Endometrium (tissue), 2 donors: Measurements from ENCODE around the gene PDCD1LG2.

Experiments used
- FAIRE-seq: peaks from 2 replicates; lab custom pipeline; 2012; peaks lifted over from hg19 to GRCh38; lab: Jason Lieb, UNC
- donor health status: control.
- donor health status: control.

Gene PDCD1LG2

GRCh38 chr9:5531101-5531882, 21.0 kb downstream of the PDCD1LG2 start:
- FAIRE-seq: no peak

DNA sequence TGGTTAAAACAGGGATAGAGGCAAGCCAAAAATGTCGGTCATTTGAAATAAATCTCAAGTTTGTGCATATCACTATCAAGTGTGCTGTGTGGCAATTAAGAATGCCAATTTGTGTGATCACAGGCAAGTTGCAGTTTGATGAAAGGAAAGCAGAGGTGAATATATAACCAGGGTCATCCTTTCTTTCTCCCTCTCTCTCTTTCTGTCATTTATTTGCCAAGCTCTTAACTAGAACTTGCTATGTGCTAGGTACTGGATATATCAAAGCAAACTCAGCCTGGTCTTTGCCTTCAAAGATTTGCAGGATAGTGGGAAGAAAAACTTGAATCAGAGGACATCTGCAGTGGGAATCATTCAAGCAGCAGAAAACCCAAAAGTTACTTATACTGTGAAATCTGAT, 22.0 kb downstream of the PDCD1LG2 start:
- FAIRE-seq: no peak

GRCh38 chr9:5532790-5533189, 22.5 kb downstream of the PDCD1LG2 start:
- no peak for FAIRE-seq

- no peak for FAIRE-seq
These were observed 26.4 kb downstream of the PDCD1LG2 start for GRCh38 chr9:5536684-5537083.

- no peak for FAIRE-seq
These were observed 33.8 kb downstream of the PDCD1LG2 start for GRCh38 chr9:5543875-5544702.

DNA sequence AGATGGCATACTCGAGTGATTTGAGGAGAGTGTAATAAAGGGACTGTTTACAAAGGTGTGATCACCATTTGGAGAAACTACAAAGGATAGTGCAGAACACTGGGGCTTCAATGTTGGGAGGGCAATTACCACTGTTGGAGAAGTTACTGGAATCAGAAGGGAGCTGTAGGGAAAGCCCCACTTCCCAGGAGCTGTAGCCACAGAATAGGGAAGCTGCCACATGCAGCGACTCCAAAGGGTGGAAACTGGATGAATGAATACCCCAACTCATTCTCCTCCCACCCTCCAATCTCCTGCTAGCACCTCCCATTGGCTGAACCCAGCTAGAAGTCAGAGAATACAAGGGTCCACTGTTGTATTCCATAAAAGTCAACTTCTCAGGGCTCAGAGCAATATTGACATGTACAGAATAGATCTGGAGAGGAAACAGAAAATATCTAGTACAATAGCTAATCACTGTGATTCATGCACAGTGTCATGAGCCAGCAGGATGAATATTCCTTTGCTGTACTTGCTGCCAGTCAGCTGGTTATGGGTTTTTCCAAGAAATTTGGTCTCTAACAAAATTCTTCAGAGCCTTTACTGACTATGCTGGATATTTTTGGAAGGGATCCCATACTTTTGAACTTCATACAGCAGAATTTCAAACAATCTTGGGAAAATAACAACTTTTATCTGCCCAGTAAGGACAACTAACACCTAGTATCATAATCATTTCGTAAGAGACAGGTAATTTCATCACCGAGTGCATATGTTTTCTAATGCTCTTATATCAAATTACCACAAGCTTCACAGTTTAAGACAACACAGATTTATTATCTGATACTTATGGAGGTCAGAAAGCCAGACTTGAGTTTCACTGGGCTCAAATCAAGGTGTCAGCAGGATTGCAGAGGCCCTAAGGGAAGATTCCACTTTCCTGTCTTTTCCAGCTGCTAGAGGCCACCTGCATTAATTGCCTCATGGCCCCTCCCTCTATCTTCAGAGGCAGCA, 39.6 kb downstream of the PDCD1LG2 start:
- no peak for FAIRE-seq

GRCh38 chr9:5551368-5552150, 41.2 kb downstream of the PDCD1LG2 start:
- FAIRE-seq: no peak

- FAIRE-seq: no peak
These were observed 42.0 kb downstream of the PDCD1LG2 start for GRCh38 chr9:5552301-5552700.

DNA sequence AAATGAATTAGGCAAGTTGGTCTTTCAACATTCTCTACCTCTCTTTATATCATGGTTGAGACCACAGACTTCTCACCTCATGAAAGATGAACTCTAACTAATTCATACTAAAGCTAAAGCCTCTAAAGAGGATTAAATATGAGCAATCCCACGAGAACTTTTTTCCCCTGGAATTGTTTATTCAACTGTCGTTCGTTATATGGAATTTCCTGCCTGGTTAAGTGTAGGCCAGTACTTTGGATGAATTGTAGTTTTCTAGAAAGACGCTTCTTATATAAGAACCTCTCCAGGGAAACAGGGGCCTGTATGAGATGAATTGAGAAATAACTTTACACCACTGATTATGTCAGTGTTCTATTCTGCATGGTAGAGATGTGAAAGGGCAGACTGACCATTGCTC, 42.9 kb downstream of the PDCD1LG2 start:
- no peak for FAIRE-seq

DNA sequence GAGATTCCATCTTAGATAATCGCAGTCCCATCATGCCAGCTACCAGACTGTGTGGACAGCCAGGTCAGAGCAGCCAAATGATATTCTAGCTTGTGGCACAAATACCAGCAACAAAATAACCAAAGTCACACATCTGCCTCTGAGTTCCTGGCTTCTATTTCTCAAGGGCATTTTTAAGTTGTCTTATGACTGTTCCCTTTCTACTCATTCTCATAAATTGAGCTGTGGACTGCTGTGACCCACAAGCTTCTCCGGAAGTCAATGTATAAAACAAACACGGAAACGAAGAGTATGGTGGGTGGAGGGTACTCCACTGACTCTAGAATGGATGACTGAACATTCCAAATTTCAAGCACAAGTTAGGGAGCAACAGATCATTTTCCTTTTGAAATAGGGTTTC, 43.9 kb downstream of the PDCD1LG2 start:
- FAIRE-seq: no peak

- FAIRE-seq: no peak
These were observed 45.9 kb downstream of the PDCD1LG2 start for GRCh38 chr9:5556101-5556705.

GRCh38 chr9:5557606-5558587, 47.6 kb downstream of the PDCD1LG2 start:
- no peak for FAIRE-seq

DNA sequence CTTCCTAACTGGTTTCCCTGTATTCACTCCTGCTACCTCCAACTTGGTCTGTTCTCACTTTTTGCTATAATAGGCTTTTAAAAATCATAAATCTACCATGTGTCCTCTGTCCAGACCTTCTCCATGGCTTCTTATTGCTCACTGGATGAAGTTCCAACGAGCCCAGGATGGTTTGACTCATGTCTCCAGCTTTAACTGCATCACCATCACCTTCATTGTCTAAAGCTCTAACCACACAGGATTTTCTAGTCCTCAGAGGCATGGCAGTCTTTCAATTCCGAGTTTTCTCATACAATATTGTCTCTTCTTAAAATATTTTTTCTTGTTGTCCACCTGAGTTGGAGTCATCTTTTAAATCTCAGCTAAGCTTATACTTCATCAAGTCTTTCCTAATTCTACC, 49.3 kb downstream of the PDCD1LG2 start:
- no peak for FAIRE-seq

DNA sequence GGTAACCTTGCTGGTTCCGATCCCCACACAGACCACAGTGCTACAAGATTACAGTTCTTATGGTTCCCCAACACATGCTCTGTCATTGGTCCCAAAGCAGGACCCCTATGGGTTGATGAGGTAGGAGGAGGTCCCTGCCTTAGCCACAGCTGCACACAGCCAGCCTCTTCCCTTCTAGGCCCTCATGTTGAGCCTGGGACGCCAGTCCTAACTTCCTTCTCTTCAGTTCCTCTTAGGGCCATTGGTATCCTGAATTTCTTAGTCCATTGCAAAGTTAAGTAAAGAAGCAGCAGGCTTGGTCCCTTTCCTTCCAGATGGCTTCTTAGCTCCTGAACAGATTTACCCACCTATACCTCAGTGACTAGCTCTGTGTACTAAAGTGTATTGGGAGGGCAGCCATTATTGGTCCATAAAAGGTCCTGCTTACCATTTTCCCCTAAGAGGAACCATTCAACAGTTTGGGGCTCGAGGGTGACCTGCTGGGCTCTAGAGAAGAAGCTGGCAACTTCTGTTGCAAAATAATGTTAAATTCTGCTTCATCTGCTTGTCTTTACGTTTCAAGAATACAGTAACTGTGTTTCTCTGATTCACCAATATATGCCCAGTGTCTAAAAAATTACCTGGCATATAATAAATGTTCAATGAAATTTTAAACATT, 50.2 kb downstream of the PDCD1LG2 start:
- no peak for FAIRE-seq

GRCh38 chr9:5561828-5562488, 51.6 kb downstream of the PDCD1LG2 start:
- no peak for FAIRE-seq

DNA sequence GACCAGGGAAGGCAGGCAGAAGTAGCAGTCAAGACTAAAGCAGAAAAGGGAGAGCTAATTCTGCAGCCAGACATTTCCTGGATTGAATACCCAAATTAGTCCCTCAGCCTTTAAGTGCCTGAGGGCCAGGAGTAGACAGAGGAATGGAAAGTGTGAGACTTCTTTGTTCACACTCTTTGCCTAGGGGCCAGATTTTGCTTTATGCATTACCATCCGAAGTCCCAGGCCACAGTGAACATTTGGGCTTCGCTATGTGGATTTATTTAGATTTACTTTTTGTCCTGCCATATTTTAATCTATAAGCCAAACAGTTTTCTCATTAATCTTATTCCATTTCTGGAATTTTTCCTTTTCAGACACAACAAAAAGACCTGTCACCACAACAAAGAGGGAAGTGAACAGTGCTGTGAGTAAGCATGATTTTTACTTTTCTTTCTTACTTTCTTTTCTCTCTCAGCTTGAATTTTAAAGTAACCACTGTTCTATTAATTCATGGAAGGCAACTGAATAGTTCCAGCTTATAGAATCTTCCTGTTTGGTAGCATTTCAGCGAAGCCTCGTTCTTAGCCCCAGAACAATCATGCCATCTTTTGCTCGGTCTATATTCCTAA, 52.6 kb downstream of the PDCD1LG2 start:
- FAIRE-seq: no peak

- FAIRE-seq: no peak
These were observed 53.1 kb downstream of the PDCD1LG2 start for GRCh38 chr9:5563417-5563815.

- no peak for FAIRE-seq
These were observed 53.6 kb downstream of the PDCD1LG2 start for GRCh38 chr9:5563886-5564285.
